Bronchial epithelial cell (primary cell): ENCODE data around the gene INPP4B. TPM values are rescaled to one million over a fixed set of nuclear protein-coding genes. Genes with fewer than 3 reads are reported as not detected.

ENCODE experiments used
- DNase-seq: peaks from one replicate; pipeline ENCODE4 v3.0.0-alpha.2; 2010; ENCODE audit warnings: low read depth
- FAIRE-seq: peaks from 2 replicates; lab custom pipeline; 2011; peaks lifted over from hg19 to GRCh38; lab: Jason Lieb, UNC
- H3K27me3 ChIP-seq: 2 replicates; pipeline ENCODE4 v1.5.1; 2011; ENCODE audit warnings: low read length; ENCODE audit not compliant: control insufficient read depth, insufficient read depth
- H3K36me3 ChIP-seq: 2 replicates; pipeline ENCODE4 v1.5.1; 2011; ENCODE audit warnings: low read length; ENCODE audit not compliant: control insufficient read depth, insufficient read depth
- H3K4me3 ChIP-seq: 2 replicates; pipeline ENCODE4 v1.5.1; 2011; ENCODE audit warnings: mild to moderate bottlenecking, low read depth, low read length, control low read depth
- CTCF ChIP-seq: IDR thresholded peaks from 2 replicates; pipeline ENCODE4 v1.5.1; 2011; ENCODE audit warnings: mild to moderate bottlenecking, moderate library complexity, low read length, control low read depth, inconsistent platforms; ENCODE audit not compliant: insufficient read depth, severe bottlenecking
- total RNA-seq: library from RNA; depleted of rRNA; stranded (reverse); fragments of >200 nt; gene quantifications from 2 replicates; pipeline ENCODE4 v1.2.1, GENCODE V29; 2014

The INPP4B gene
- total RNA-seq, 1 donor from 2014 or later, result 74.8 TPM

DNA sequence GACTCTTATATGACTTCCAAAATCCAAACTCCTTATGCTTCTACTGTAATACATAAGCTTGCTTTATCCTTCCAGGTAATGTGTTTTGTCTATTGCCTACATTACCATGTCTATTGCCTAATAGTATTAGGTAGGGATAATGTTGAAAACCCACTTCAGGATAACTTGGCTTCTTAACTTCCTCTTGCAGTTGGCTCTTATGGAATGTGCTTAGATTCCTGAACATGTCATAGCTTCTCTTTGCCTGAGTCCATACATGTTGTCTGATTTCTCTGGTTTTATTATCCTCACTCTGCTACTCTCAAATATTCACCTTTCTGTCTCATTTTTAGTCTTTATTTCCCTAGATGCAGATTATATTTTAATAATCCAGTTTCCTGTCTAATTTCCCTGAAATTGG, 609.8 kb downstream of the INPP4B start:
- FAIRE-seq, result no peak
- DNase-seq, result peak; percentile 89

GRCh38 chr4:142231787-142232186, 614.3 kb downstream of the INPP4B start:
- Histone ChIP-seq H3K27me3 (no peaks in the 10 kb centered on the region), H3K36me3 (no peaks in the 10 kb centered on the region), H3K4me3 (no peak overlapping the region)
- no peak for TF ChIP-seq CTCF
- DNase-seq (no peak), FAIRE-seq (no peak)

More for the DNA sequence above, 609.8 kb downstream of the INPP4B start:
- H3K27me3 ChIP-seq, result no peaks in the 10 kb centered on the region
- H3K36me3 ChIP-seq, result no peaks in the 10 kb centered on the region
- no peak for TF ChIP-seq CTCF
- no peak overlapping the region for H3K4me3 ChIP-seq

- no peak for DNase-seq
- H3K36me3 ChIP-seq, result no peaks in the 10 kb centered on the region
- no peaks in the 10 kb centered on the region for H3K27me3 ChIP-seq
- TF ChIP-seq CTCF, result no peak
- FAIRE-seq, result no peak
- H3K4me3 ChIP-seq, result no peak overlapping the region
These were observed 615.1 kb downstream of the INPP4B start for GRCh38 chr4:142230991-142231390.

GRCh38 chr4:142226014-142226413, 620.1 kb downstream of the INPP4B start:
- no peak for FAIRE-seq
- no peaks in the 10 kb centered on the region for H3K27me3 ChIP-seq
- no peak for TF ChIP-seq CTCF

DNA sequence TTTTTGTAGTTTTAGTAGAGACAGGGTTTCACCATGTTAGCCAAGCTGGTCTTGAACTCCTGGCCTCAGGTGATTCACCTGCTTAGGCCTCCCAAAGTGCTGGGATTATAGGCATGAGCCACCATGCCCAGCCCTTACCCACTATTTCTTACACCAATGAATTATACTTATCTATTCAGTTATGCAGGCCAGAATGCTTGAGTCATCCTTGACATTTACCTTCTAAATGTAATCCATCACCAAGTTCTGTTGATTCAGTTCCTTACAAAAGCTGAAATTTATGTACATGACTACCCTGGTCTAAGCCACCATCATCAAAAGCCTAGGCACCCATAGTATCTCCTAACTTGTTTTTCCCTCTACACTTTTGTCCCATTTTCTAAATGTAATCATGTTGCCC, 624.0 kb downstream of the INPP4B start:
- no peak for TF ChIP-seq CTCF
- peak; percentile 57 for DNase-seq
- FAIRE-seq, result no peak
- Histone ChIP-seq H3K4me3 (no peak overlapping the region), H3K36me3 (no peaks in the 10 kb centered on the region), H3K27me3 (no peaks in the 10 kb centered on the region)

More at GRCh38 chr4:142226014-142226413, 620.1 kb downstream of the INPP4B start:
- Histone ChIP-seq H3K36me3 (no peaks in the 10 kb centered on the region), H3K4me3 (no peak overlapping the region)
- no peak for DNase-seq

DNA sequence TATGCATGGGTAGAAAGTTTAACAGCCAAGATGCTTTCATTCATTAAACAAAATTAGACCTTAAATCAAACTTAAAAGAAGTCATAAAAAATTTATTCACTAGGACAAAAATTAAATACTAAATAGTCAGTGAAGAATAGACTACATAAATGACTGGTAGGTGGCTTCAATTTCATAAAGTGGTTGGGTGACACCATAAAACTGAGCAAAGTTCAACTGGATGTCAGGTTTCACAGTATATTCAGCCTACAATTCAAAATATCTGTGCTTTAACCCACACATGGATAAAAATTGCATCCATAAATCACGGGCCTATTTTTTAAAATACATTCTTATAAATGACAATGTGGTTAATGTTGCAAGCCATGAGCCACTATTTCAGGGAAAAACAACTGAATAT, 627.4 kb downstream of the INPP4B start:
- DNase-seq (no peak), FAIRE-seq (no peak)
- TF ChIP-seq CTCF, result no peak
- Histone ChIP-seq H3K36me3 (no peaks in the 10 kb centered on the region), H3K27me3 (no peaks in the 10 kb centered on the region), H3K4me3 (no peak overlapping the region)
